ENCODE results near the gene CNTD1. TPM values are rescaled to one million over a fixed set of nuclear protein-coding genes. Genes with fewer than 3 reads are reported as not detected.

Gene CNTD1
- total RNA-seq = not detected in 2 replicates

GRCh38 chr17:42798383-42799380, at the start of gene CNTD1, which contains the start of gene COA3:
TSS of gene CNTD1 (plus strand) at chr17:42798861. CDS start at chr17:42799068, 207 bp downstream.
TSS of gene COA3 (minus strand) at chr17:42798704. CDS start at chr17:42798681, 23 bp downstream.

GRCh38 chr17:42760652-42761581, 37.7 kb upstream of the CNTD1 start, which contains the start of gene RAMP2:
TSS of gene RAMP2 (plus strand) at chr17:42761227. CDS start at chr17:42761262, 35 bp downstream.

GRCh38 chr17:42773290-42774035, 25.2 kb upstream of the CNTD1 start, which contains the start of gene VPS25:
TSS of gene VPS25 (plus strand) at chr17:42773449. CDS start at chr17:42773476, 27 bp downstream.

GRCh38 chr17:42779936-42780850, 18.5 kb upstream of the CNTD1 start, which contains the start of gene WNK4:
TSS of gene WNK4 (plus strand) at chr17:42780610. CDS start at chr17:42780699, 89 bp downstream.

GRCh38 chr17:42832934-42833766, 34.5 kb downstream of the CNTD1 start, which contains the start of gene PSME3:
TSS of gene PSME3 (plus strand) at chr17:42833397. CDS start at chr17:42833632, 235 bp downstream.

GRCh38 chr17:42844271-42844670, 45.6 kb downstream of the CNTD1 start, which contains the start of gene AOC2:
TSS of gene AOC2 (plus strand) at chr17:42844580. CDS start at chr17:42844627, 47 bp downstream.

GRCh38 chr17:42850954-42851353, 52.3 kb downstream of the CNTD1 start, which contains the start of gene AOC3:
TSS of gene AOC3 (plus strand) at chr17:42851199. CDS start at chr17:42851344, 145 bp downstream.

Other genes starting within 250 kb of the CNTD1 start
- 0.48 and 11.4 TPM in 2 replicates for gene HSD17B1, start 245.9 kb upstream of the CNTD1 start, total RNA-seq
- gene COASY, start 236.7 kb upstream of the CNTD1 start, total RNA-seq = 31.4 and 41.8 TPM in 2 replicates
- 27.5 and 31.4 TPM in 2 replicates for gene MLX, start 231.8 kb upstream of the CNTD1 start, total RNA-seq
- gene PSMC3IP, start 221.1 kb upstream of the CNTD1 start, total RNA-seq = 5.5 and 7.6 TPM in 2 replicates
- gene RETREG3, start 189.5 kb upstream of the CNTD1 start, total RNA-seq = 46.6 and 52.0 TPM in 2 replicates
- 35.1 and 68.0 TPM in 2 replicates for gene TUBG1, start 189.2 kb upstream of the CNTD1 start, total RNA-seq
- 5.0 and 24.8 TPM in 2 replicates for gene TUBG2, start 139.6 kb upstream of the CNTD1 start, total RNA-seq
- 10.2 and 30.8 TPM in 2 replicates for gene PLEKHH3, start 121.9 kb upstream of the CNTD1 start, total RNA-seq
- 2.0 and 3.0 TPM in 2 replicates for gene CCR10, start 117.0 kb upstream of the CNTD1 start, total RNA-seq
- 18.4 and 37.0 TPM in 2 replicates for gene CNTNAP1, start 116.3 kb upstream of the CNTD1 start, total RNA-seq
- gene EZH1, start 53.8 kb upstream of the CNTD1 start, total RNA-seq = 5.3 and 8.7 TPM in 2 replicates
- gene RAMP2, start 37.6 kb upstream of the CNTD1 start, total RNA-seq = 0.78 TPM in 1 of 2 replicates, not detected in the other
- 89.2 and 114 TPM in 2 replicates for gene VPS25, start 25.4 kb upstream of the CNTD1 start, total RNA-seq
- 0.32 and 0.39 TPM in 2 replicates for gene WNK4, start 18.3 kb upstream of the CNTD1 start, total RNA-seq
- gene COA3, start 157 bp upstream of the CNTD1 start, total RNA-seq = 66.1 and 67.1 TPM in 2 replicates
- 69.4 and 110 TPM in 2 replicates for gene BECN1, start 25.4 kb downstream of the CNTD1 start, total RNA-seq
- gene PSME3, start 34.5 kb downstream of the CNTD1 start, total RNA-seq = 57.6 and 88.3 TPM in 2 replicates
- 0.26 and 0.72 TPM in 2 replicates for gene AOC2, start 45.7 kb downstream of the CNTD1 start, total RNA-seq
- 0.13 and 1.5 TPM in 2 replicates for gene AOC3, start 52.3 kb downstream of the CNTD1 start, total RNA-seq
- not detected in 2 replicates for gene G6PC1, start 101.9 kb downstream of the CNTD1 start, total RNA-seq
- 22.0 and 28.8 TPM in 2 replicates for gene AARSD1, start 165.6 kb downstream of the CNTD1 start, total RNA-seq
- gene PTGES3L, start 181.2 kb downstream of the CNTD1 start, total RNA-seq = 0.52 TPM in 1 of 2 replicates, not detected in the other
- gene RUNDC1, start 181.7 kb downstream of the CNTD1 start, total RNA-seq = 7.9 and 9.5 TPM in 2 replicates
- gene RPL27, start 199.6 kb downstream of the CNTD1 start, total RNA-seq = 1,977 and 2,082 TPM in 2 replicates
- gene IFI35, start 207.9 kb downstream of the CNTD1 start, total RNA-seq = 15.1 and 42.8 TPM in 2 replicates
- 87.4 and 267 TPM in 2 replicates for gene VAT1, start 223.5 kb downstream of the CNTD1 start, total RNA-seq
- 0.65 and 0.80 TPM in 2 replicates for gene RND2, start 226.4 kb downstream of the CNTD1 start, total RNA-seq

All from epithelial cell of alveolus of lung (primary cell).